ENCODE measurements around the gene PAK2. TPM values are rescaled to one million over a fixed set of nuclear protein-coding genes. Genes with fewer than 3 reads are reported as not detected.

PAK2 gene
- total RNA-seq, 1 donor from 2014 or later: 56.8 TPM

- H3K27ac Mint-ChIP-seq: no peak overlapping the region
- DNase-seq (ENCODE audit: extremely low spot score, unreplicated experiment): no peak
- peaks cover 8% of the 10 kb centered on the region for H3K9me3 Mint-ChIP-seq
- H3K36me3 Mint-ChIP-seq: peaks cover 57% of the 10 kb centered on the region
- H3K27me3 Mint-ChIP-seq: no peaks in the 10 kb centered on the region
- no peak for TF ChIP-seq CTCF (conservative IDR thresholded peaks at IDR 0.05)
- H3K4me1 Mint-ChIP-seq (ENCODE audit: unreplicated experiment): peaks cover 7% of the 10 kb centered on the region
- H3K4me3 Mint-ChIP-seq: no peak overlapping the region
Observed at GRCh38 chr3:196778755-196779154, 39.1 kb downstream of the PAK2 start.

- Mint-ChIP-seq H3K4me1 (ENCODE audit: unreplicated experiment) (peaks cover under 1% of the 10 kb centered on the region), H3K4me3 (no peak overlapping the region), H3K36me3 (peaks cover 54% of the 10 kb centered on the region), H3K27ac (no peak overlapping the region), H3K27me3 (no peaks in the 10 kb centered on the region), H3K9me3 (peaks cover 12% of the 10 kb centered on the region)
- no peak for TF ChIP-seq CTCF (conservative IDR thresholded peaks at IDR 0.05)
- no peak for DNase-seq (ENCODE audit: extremely low spot score, unreplicated experiment)
Observed at GRCh38 chr3:196782511-196782910, 42.9 kb downstream of the PAK2 start.

- H3K9me3 Mint-ChIP-seq: peaks cover 8% of the 10 kb centered on the region
- peak overlapping the region; percentile 17 for H3K27ac Mint-ChIP-seq
- H3K27me3 Mint-ChIP-seq: no peaks in the 10 kb centered on the region
- peaks cover 14% of the 10 kb centered on the region for H3K4me1 Mint-ChIP-seq (ENCODE audit: unreplicated experiment)
- no peak overlapping the region for H3K4me3 Mint-ChIP-seq
- no peak for TF ChIP-seq CTCF (conservative IDR thresholded peaks at IDR 0.05)
- peaks cover 54% of the 10 kb centered on the region for H3K36me3 Mint-ChIP-seq
- no peak for DNase-seq (ENCODE audit: extremely low spot score, unreplicated experiment)
Observed at GRCh38 chr3:196788528-196788927, 48.9 kb downstream of the PAK2 start.

- H3K9me3 Mint-ChIP-seq: peaks cover 9% of the 10 kb centered on the region
- H3K4me1 Mint-ChIP-seq (ENCODE audit: unreplicated experiment): peaks cover 15% of the 10 kb centered on the region
- peaks cover 55% of the 10 kb centered on the region for H3K36me3 Mint-ChIP-seq
- H3K27ac Mint-ChIP-seq: no peak overlapping the region
- H3K4me3 Mint-ChIP-seq: no peak overlapping the region
- no peak for DNase-seq (ENCODE audit: extremely low spot score, unreplicated experiment)
- no peak for TF ChIP-seq CTCF (conservative IDR thresholded peaks at IDR 0.05)
- H3K27me3 Mint-ChIP-seq: no peaks in the 10 kb centered on the region
Observed at GRCh38 chr3:196789885-196790359, 50.3 kb downstream of the PAK2 start.

GRCh38 chr3:196790636-196791035, 51.0 kb downstream of the PAK2 start:
- Mint-ChIP-seq H3K27ac (no peak overlapping the region), H3K4me3 (no peak overlapping the region), H3K27me3 (no peaks in the 10 kb centered on the region), H3K36me3 (peaks cover 51% of the 10 kb centered on the region), H3K4me1 (ENCODE audit: unreplicated experiment) (peaks cover 15% of the 10 kb centered on the region), H3K9me3 (peaks cover 5% of the 10 kb centered on the region)
- no peak for TF ChIP-seq CTCF (conservative IDR thresholded peaks at IDR 0.05)
- no peak for DNase-seq (ENCODE audit: extremely low spot score, unreplicated experiment)

GRCh38 chr3:196792771-196793170, 53.1 kb downstream of the PAK2 start:
- peaks cover 50% of the 10 kb centered on the region for H3K36me3 Mint-ChIP-seq
- no peak overlapping the region for H3K4me3 Mint-ChIP-seq
- peaks cover 4% of the 10 kb centered on the region for H3K9me3 Mint-ChIP-seq
- H3K27ac Mint-ChIP-seq: peak overlapping the region; percentile 82
- TF ChIP-seq CTCF (conservative IDR thresholded peaks at IDR 0.05): no peak
- no peak for DNase-seq (ENCODE audit: extremely low spot score, unreplicated experiment)
- no peaks in the 10 kb centered on the region for H3K27me3 Mint-ChIP-seq
- H3K4me1 Mint-ChIP-seq (ENCODE audit: unreplicated experiment): peaks cover 12% of the 10 kb centered on the region
